HT1080 (cell line): ENCODE results near the gene CAMK2A. TPM values are rescaled to one million over a fixed set of nuclear protein-coding genes. Genes with fewer than 3 reads are reported as not detected.
A peak's percentile ranks its signal among the peaks of the same experiment; 100 is the strongest.

Source experiments
- DNase-seq: peaks from one replicate; pipeline ENCODE4 v3.0.0-alpha.2; 2015; ENCODE audit warnings: low read depth
- total RNA-seq: library from RNA; depleted of rRNA; stranded (reverse); fragments of >200 nt; shearing (Covaris generic); gene quantifications from 2 replicates; pipeline ENCODE4 v1.2.3, GENCODE V29; 2014

CAMK2A gene
- total RNA-seq, 1 experiment from 2014 or later: not detected

DNA sequence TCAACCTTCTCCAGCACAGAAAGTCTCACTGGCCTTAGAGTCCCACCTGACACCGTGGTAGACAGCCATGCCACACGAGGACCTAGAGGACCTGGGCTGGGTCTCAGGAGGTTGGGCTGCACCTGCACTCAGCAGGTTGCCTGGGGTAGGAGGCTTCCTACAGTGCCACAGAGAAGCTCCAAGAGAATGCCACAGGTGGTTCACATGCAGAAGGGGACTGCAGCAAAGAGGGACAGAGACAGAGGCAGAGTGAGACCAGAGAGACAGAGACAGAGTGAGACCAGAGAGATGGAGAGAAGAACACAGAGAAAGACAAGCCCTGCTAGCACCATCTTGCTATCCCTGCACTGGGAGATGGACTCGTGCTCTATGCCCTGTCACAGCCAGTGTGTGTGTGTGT, 5.7 kb downstream of the CAMK2A start:
- DNase-seq: no peak

GRCh38 chr5:150281987-150282386, 7.6 kb downstream of the CAMK2A start:
- no peak for DNase-seq

DNA sequence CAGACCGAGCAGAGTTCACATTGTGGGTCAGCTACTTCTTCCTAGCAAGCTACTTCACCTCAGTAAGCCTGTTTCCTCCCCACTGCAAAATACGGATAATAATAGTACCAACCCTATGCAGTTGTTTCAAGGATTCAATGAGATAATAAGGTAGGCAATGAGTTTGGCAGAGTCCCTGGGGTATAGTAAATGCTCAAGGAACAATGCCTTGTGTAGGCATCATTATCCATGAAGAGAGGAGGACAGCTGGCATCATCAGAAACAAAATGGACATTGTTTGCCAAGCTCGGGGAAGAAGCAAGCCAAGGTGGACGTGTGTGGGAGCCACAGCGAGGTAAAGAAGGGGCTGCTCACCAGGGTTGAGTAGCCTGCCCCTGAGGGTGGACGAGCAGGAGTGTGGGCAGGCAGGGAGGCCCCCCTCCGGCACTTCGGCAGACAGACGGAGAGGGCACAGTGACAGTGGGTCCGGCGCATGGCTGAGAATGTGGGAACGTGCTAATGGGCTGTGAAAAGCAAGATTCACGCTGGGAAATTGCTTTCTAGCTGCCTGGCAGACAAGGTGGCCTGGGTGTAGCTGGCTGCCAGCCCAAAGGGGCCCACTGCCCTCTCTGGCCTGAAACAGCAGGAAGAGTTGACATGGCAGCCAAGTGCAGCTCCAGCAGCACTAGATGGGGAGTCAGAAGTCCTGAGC, 10.1 kb downstream of the CAMK2A start:
- DNase-seq: no peak

- peak; percentile 85 for DNase-seq
These were observed 10.7 kb downstream of the CAMK2A start for GRCh38 chr5:150278916-150279315.

DNA sequence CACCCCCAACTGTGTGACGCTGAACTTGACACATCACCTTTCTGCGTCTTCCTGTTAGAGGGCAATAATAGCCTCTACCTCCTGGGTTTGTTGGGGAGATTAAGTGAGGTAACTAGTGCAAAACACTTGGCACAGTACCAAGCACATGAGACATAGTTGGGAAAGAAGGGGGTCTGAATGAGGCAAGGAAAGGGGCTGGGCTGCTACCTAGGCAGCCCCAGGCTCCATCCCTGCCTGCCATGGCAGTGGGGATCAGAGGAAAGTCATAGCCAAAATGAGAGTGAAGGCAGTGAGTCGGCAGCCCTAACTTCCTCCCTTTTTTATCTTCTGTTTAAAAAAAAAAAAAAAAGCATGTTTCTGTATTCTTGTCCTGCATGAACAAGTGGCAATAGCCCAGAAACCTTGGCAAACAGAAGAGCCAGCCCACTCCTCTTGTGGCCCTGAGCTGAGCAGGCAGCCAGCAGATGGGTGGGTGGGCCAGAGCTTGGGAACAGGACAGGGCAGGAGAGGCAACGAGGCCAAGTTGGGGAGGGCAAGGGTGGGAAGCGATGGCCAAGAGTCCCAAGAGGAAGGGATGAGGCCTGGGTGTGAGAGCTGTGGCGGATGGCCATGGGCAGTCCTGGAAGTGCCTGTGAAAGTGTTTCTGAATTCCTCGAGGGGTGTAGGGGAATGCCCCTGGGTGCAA, 11.4 kb downstream of the CAMK2A start:
- DNase-seq: peak; percentile 63

DNA sequence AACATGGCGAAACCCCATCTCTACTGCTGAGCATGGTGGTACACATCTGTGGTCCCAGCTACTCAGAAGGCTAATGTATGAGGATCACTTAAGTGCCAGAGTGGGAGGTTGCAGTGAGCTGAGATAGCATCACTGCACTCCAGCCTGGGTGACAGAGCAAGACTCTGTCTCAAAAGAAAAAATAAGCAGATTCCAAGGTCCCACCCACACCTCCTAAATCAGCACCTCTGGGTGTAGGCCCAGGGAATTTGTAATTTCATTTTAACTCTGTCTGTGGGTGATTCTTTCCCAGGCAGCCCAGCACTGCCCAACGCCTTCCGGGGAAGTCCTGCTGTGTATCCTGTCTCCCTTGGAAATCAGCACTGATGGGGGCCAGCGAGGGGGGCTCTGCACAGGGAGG, 12.5 kb downstream of the CAMK2A start:
- DNase-seq: no peak

DNA sequence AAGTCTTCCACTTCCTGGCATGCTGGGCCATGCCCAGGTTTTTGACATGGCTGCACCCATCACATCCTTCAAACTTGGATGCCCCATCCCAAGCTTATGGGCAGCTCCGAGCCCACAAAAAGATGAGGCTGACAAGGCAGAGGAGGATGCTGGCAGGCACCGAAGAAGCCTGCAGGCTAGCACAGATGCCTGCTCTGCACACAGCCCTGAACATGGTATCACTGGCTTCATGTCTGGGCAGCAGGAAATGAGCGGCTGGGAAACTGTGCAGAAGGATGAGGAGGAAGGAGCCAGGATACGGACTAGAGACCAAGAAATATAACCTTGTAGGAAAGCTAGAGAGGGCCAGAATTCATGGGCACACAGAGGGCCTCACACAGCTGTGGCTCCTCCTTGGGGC, 14.8 kb downstream of the CAMK2A start:
- DNase-seq: no peak

DNA sequence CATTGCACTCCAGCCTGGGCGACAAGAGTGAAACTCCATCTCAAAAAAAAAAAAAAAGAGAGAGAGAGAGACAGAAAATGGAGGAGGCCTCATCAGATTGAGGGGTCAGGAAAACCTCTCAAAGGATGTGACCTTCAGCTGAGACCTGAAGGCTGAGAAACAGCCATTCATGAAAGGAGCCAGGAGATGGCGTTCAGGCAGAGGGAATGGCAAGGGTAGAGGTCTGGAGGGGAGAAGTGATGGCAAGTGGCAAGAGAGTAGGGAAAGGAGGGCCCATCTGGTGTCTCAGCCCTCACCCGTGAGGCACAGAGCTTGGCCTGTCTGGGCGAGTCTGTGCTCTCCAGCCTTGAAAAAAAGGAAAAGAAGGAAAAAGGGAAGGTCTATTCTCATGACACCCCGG, 17.0 kb downstream of the CAMK2A start:
- DNase-seq: peak; percentile 68

GRCh38 chr5:150271923-150272322, 17.6 kb downstream of the CAMK2A start:
- DNase-seq: no peak

GRCh38 chr5:150271296-150271692, 18.3 kb downstream of the CAMK2A start:
- no peak for DNase-seq

DNA sequence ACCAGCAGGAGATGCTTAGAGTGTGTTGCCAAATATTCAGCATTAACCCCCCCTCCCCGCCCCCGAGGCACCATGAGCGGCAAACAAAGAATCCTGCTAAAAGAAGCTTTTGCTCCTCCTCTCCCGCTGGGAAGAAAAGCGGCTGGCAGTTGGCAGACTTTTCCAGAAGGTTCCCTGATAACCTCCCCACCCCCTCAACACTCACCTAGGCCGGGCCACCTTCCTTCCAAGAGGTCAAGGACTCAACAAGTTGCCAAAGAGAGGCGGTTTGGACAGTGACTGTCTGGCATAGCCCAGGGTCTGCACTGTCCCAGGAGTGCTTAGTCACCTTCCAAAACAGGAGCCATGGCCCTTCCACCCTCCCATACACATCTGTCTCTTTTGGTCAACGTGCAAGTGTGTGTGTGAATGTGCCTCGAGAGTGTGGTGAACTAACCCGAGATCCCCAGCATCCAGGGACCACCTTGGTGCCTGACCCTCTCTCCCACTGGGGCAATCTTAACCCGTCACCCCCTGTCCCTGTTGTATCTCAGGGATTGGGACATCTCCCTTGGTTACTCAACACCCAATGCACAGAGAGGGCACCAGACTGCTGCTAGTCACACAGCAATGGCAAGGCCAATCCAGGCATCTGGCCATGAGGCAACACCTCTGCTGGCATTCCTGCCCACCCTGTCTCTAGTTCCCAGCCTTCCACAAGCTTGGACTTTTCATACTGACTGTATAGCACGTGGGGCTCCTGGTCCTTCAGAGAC, 18.9 kb downstream of the CAMK2A start:
- DNase-seq: no peak

DNA sequence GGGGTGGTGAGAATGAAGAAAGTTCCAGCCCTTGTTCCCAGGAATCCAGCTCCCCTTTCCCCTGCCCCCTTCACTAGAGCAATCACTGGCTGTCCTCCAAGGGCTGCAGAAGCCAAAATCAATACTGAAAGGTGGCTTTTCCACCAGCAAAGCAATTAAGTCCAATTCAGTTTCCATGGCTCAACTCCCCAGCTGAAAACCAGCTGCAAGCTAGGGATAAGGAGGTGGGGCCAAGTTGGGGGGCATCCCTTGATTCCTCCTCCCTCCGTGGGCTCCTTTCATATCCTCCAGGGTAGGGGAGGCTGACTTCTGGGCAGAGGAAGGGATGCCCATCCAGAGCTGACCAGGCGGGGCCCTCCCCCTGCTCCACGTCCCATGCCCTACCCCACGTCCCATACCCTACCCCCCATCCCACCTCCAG, 22.7 kb downstream of the CAMK2A start:
- DNase-seq: no peak

DNA sequence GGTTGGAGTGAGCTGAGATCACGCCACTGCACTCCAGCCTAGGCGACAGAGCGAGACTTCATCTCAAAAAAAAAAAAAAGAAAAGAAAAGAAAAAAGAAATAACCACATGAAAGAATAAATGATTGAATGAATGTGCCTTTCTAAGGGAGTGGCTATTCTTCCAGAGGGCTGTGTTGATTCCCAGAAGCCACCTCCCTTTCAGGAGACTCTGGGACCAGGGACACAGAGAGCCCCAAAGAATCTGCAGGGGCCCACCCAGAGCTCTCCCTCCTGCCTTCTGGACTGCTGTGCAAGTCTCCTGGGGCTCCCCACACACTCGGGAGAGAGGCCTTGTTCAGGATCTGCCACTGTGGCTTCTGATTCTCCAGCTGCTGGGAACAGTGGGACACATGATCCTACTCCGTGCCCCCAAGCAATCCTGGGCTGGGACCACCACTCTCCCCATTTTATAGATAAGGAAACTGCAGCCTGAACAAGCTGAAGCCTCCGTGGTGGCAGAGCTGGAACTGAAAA, 23.6 kb downstream of the CAMK2A start:
- no peak for DNase-seq

DNA sequence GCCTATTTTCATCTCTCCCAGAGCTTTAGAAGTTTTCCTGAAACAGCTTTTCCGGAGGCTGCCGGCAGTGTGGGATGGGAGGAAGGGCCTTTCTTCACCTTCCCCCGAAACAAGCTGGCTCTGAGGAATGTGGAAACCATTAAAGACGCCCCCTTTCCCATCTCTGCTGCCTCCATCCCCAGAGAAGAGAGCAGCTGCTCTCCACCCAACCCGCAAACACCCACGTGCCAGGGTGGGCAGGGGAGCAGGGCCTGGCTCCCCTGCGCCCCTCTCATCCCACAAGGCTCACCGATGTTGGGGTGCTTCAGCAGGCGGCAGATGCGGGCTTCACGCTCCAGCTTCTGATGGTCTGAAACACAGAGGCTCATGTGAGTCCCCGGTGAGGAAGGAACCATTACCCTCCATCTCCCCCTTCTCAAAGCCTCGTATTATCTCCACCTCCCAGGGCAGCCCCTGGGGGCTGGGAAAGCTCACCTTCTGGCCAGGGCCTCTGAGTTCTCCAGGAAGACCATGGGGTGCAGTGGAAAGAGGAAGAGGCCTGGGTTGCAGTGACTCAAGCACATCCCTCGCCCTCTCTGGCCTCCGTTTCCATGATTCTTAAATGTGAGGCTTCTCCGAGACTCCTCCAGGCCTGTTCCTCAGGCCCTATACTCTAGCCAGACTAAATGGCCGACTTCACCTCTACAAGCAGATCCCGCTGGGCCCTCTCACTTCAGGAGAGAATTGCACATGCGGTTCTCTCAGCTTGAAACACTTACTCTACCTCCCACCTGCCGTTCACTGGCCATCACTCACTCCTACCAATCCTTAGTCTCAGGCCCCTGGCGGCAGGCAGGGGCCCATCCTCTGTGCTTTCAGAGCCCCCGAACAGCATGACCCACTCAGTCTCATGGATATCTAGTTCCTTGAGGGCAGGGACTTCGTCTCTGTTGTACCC, 24.6 kb downstream of the CAMK2A start:
- no peak for DNase-seq

- peak; percentile 97 for DNase-seq
These were observed 25.6 kb downstream of the CAMK2A start for GRCh38 chr5:150263801-150264621.

GRCh38 chr5:150263375-150263775, 26.2 kb downstream of the CAMK2A start:
- no peak for DNase-seq

GRCh38 chr5:150262502-150262901, 27.1 kb downstream of the CAMK2A start:
- no peak for DNase-seq

DNA sequence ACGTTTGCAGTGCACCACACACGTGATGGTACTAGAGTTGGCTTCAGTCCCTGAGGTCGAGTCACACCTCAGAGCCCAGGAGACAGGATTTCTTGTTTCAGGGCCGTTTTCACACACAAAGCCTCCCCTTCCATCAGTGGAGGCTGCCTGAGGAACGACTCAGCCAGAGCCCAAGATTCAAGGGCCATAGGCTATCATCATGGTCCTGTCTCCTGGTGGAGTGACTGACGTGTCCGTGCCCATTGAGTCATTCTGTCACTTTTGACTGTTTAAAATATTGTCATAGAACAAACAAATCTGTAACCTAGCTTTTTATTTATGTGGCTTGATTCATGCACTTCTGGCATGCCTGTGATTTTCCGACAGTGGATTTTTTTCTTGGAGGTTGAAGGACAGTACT, 28.3 kb downstream of the CAMK2A start:
- DNase-seq: peak; percentile 44

DNA sequence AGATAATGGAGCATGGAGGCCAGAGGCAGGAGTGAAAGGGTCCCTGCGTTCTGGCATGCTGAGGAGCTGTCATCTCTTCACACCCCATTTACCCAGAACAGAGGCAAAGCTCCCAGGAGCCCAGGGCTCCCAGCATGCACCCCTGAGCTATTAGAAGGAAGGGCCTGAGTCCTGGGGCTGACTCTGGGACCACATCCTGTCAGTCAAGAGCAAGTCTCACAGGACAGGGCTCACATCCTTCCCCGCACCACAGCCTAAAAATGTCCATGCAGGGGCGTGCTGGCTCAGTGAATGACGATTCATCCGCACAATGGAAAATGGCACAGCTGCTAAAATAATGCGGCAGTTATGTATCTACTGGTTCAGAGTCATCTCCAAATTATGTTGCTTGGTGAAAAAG, 31.4 kb downstream of the CAMK2A start:
- DNase-seq: peak; percentile 24

- no peak for DNase-seq
These were observed 32.1 kb downstream of the CAMK2A start for GRCh38 chr5:150257424-150257823.
